ENCODE data around the gene EML5.

GRCh38 chr14:88749139-88749538 lies 43.6 kb downstream of the EML5 start:
- TF ChIP-seq CTCF (IDR thresholded peaks at IDR 0.05; ENCODE audit: poor library complexity) (no peak), EZH2 (IDR thresholded peaks at IDR 0.05; ENCODE audit: borderline replicate concordance) (no peak)
